Right lobe of liver (tissue), 4 donors: ENCODE measurements around the gene THBS1.

Source experiments
- CTCF ChIP-seq, 4 donors: fragments of 200-600 bp in 3 of 4; fragments of 450-650 bp in 1 of 4; IDR thresholded peaks; one replicate each; pipeline versions ENCODE4 v1.5.1 to v1.8.0; 2016 to 2022; ENCODE audit warnings: antibody characterized with exemption in 4 of 4, mild to moderate bottlenecking in 2 of 4
- POLR2A ChIP-seq: fragments of 450-650 bp; IDR thresholded peaks from one replicate; pipeline ENCODE4 v1.6.1; 2017; ENCODE audit warnings: antibody characterized with exemption, mild to moderate bottlenecking
- donor health status: DM: no; HTN: no; CAD: no.
- donor health status: DM: no; HTN: no; CAD: no.
- donor health status: DM: no; HTN: yes; CAD: no.

- TF ChIP-seq CTCF (IDR thresholded peaks at IDR 0.05) (no peak), POLR2A (no peak)
These were observed 5.0 kb downstream of the THBS1 start for GRCh38 chr15:39585871-39586301.
